SK-N-SH (cell line): ENCODE results near the gene PSMG4. TPM values are rescaled to one million over a fixed set of nuclear protein-coding genes. Genes with fewer than 3 reads are reported as not detected.

Experiments used
- CTCF ChIA-PET: fragments of 300-600, 350-600 bp; formaldehyde crosslinking; extraction: SDS; loops from one replicate; lab custom pipeline; 2021; lab: Yijun Ruan, JAX
- POLR2A ChIA-PET: fragments of 350-600 bp; sonication (Branson Sonifier 250); formaldehyde crosslinking; extraction: SDS; loops from one replicate; lab custom pipeline; 2020; ENCODE audit warnings: antibody characterized with exemption, inconsistent platforms; lab: Yijun Ruan, JAX
- DNase-seq: peaks from one replicate; pipeline ENCODE4 v3.0.0; 2012
- H2AFZ ChIP-seq: fragments of 200-600 bp; sonication (generic); 2 replicates; pipeline ENCODE4 v1.8.1; 2016; ENCODE audit warnings: antibody characterized with exemption, mild to moderate bottlenecking, low read depth
- H3F3A ChIP-seq: fragments of 200-600 bp; sonication (generic); replicated peaks from 2 replicates; pipeline ENCODE3; 2016; ENCODE audit warnings: antibody characterized with exemption, mild to moderate bottlenecking; ENCODE audit not compliant: insufficient read depth
- H3K27ac ChIP-seq, 2 experiments: fragments of 200-500 bp in 1 of 2; fragments of 200-600 bp in 1 of 2; sonication (Bioruptor generic) in 1 of 2; sonication (generic), shearing (Covaris generic) in 1 of 2; 2 replicates each; pipeline versions ENCODE4 v1.5.1 to v1.6.1; 2014 to 2016; ENCODE audit warnings: low read depth in 2 of 2, inconsistent platforms in 1 of 2, low read length in 1 of 2, mild to moderate bottlenecking in 1 of 2, mixed read lengths in 1 of 2
- H3K27me3 ChIP-seq: fragments of 200-600 bp; sonication (generic), shearing (Covaris generic); 2 replicates; pipeline ENCODE4 v1.6.1; 2016; ENCODE audit warnings: mixed run types; ENCODE audit not compliant: insufficient read depth
- H3K36me3 ChIP-seq, 2 experiments: fragments of 200-500 bp in 1 of 2; fragments of 200-600 bp in 1 of 2; sonication (Bioruptor generic) in 1 of 2; sonication (generic) in 1 of 2; replicated peaks in 1 of 2; 2 replicates each; pipeline versions ENCODE3 to v1.5.1; 2014 to 2016; ENCODE audit warnings: low read length in 1 of 2, mild to moderate bottlenecking in 1 of 2; ENCODE audit not compliant: insufficient read depth in 2 of 2, control insufficient read depth in 1 of 2
- H3K4me1 ChIP-seq, 2 experiments: fragments of 200-500 bp in 1 of 2; fragments of 200-600 bp in 1 of 2; sonication (Bioruptor generic) in 1 of 2; sonication (generic), shearing (Covaris generic) in 1 of 2; 2 replicates each; pipeline versions ENCODE4 v1.5.1 to v1.6.1; 2014 to 2016; ENCODE audit warnings: low read depth in 1 of 2, low read length in 1 of 2, mixed run types in 1 of 2; ENCODE audit not compliant: insufficient read depth in 2 of 2, control insufficient read depth in 1 of 2
- H3K4me2 ChIP-seq: fragments of 200-600 bp; sonication (generic), shearing (Covaris generic); 2 replicates; pipeline ENCODE4 v1.6.1; 2017; ENCODE audit warnings: mixed run types
- H3K4me3 ChIP-seq, 2 experiments: fragments of 200-500 bp in 1 of 2; fragments of 200-600 bp in 1 of 2; sonication (Bioruptor generic) in 1 of 2; sonication (generic), shearing (Covaris generic) in 1 of 2; 2 replicates each; pipeline versions ENCODE4 v1.5.1 to v1.8.1; 2014 to 2016; ENCODE audit warnings: low read depth in 2 of 2, inconsistent platforms in 1 of 2, low read length in 1 of 2, mild to moderate bottlenecking in 1 of 2, mixed read lengths in 1 of 2, moderate library complexity in 1 of 2
- H3K79me2 ChIP-seq: fragments of 200-600 bp; sonication (generic); 2 replicates; pipeline ENCODE4 v1.8.1; 2017; ENCODE audit warnings: mild to moderate bottlenecking; ENCODE audit not compliant: insufficient read depth
- H3K9ac ChIP-seq: fragments of 200-600 bp; sonication (generic); 2 replicates; pipeline ENCODE4 v1.6.1; 2017; ENCODE audit warnings: mixed run types
- H3K9me2 ChIP-seq: fragments of 200-600 bp; sonication (generic); 2 replicates; pipeline ENCODE4 v1.6.1; 2017; ENCODE audit warnings: mixed run types
- H3K9me3 ChIP-seq: fragments of 200-600 bp; sonication (generic); 2 replicates; pipeline ENCODE4 v1.6.1; 2017; ENCODE audit warnings: mixed run types, mild to moderate bottlenecking, moderate library complexity
- H4K20me1 ChIP-seq: fragments of 200-600 bp; sonication (generic); 2 replicates; pipeline ENCODE4 v1.6.1; 2017; ENCODE audit warnings: mild to moderate bottlenecking, mixed run types; ENCODE audit not compliant: insufficient read depth
- CHD2 ChIP-seq: fragments of 150-350 bp; IDR thresholded peaks from 2 replicates; pipeline ENCODE4 v1.6.1; 2018; ENCODE audit warnings: low read length; ENCODE audit not compliant: partially characterized antibody
- EP300 ChIP-seq, 2 experiments: IDR thresholded peaks; 2 replicates each; pipeline versions ENCODE4 v1.4.0 to v1.6.1; 2012; ENCODE audit warnings: borderline replicate concordance in 1 of 2, low read depth in 1 of 2, low read length in 1 of 2
- FOSL2 ChIP-seq: IDR thresholded peaks from 2 replicates; pipeline ENCODE4 v1.4.0; 2012; ENCODE audit warnings: low read depth, mild to moderate bottlenecking, moderate library complexity, borderline replicate concordance
- GABPA ChIP-seq: IDR thresholded peaks from 2 replicates; pipeline ENCODE4 v1.4.0; 2012; ENCODE audit warnings: low read depth, mild to moderate bottlenecking
- GATA2 ChIP-seq: sonication (generic); formaldehyde crosslinking; IDR thresholded peaks from 2 replicates; pipeline ENCODE4 v1.5.0; 2020; ENCODE audit warnings: mild to moderate bottlenecking, missing genetic modification reagents
- IRF3 ChIP-seq: fragments of 150-350 bp; IDR thresholded peaks from 2 replicates; pipeline ENCODE4 v1.6.1; 2016; ENCODE audit warnings: mild to moderate bottlenecking, low read depth, low read length
- JUND ChIP-seq: IDR thresholded peaks from 2 replicates; pipeline ENCODE4 v1.4.0; 2012
- NFIC ChIP-seq: IDR thresholded peaks from 2 replicates; pipeline ENCODE4 v1.4.0; 2012; ENCODE audit warnings: borderline replicate concordance
- PBX3 ChIP-seq: IDR thresholded peaks from 2 replicates; pipeline ENCODE4; 2012
- RAD21 ChIP-seq: IDR thresholded peaks from 2 replicates; pipeline ENCODE4 v1.6.1; 2012; ENCODE audit warnings: mild to moderate bottlenecking, low read length
- REST ChIP-seq: IDR thresholded peaks from 2 replicates; pipeline ENCODE4 v1.6.1; 2012; ENCODE audit warnings: mild to moderate bottlenecking, low read depth, low read length, moderate library complexity
- SMC3 ChIP-seq: IDR thresholded peaks from 2 replicates; pipeline ENCODE4 v1.6.1; 2012; ENCODE audit warnings: low read depth, low read length, improper control_type of control experiment
- TAF1 ChIP-seq: IDR thresholded peaks from 2 replicates; pipeline ENCODE4 v1.6.1; 2012; ENCODE audit warnings: low read depth, mild to moderate bottlenecking, low read length, moderate library complexity, borderline replicate concordance
- TCF12 ChIP-seq: IDR thresholded peaks from 2 replicates; pipeline ENCODE4 v1.4.0; 2012
- TEAD4 ChIP-seq: IDR thresholded peaks from 2 replicates; pipeline ENCODE4 v1.4.0; 2012; ENCODE audit warnings: mild to moderate bottlenecking, borderline replicate concordance; ENCODE audit not compliant: insufficient read depth
- YY1 ChIP-seq: IDR thresholded peaks from 2 replicates; pipeline ENCODE4 v1.4.0; 2012; ENCODE audit warnings: low read depth, mild to moderate bottlenecking
- WGBS: methylation state at CpG from one replicate; pipeline ENCODE4 v1.1.6; 2017; ENCODE audit warnings: low lambda C conversion rate; 5-methylcytosine and 5-hydroxymethylcytosine counted together
- polyA plus RNA-seq, 3 experiments: library from polyadenylated mRNA; depleted of rRNA; stranded (reverse); fragments of >200 nt; gene quantifications; 2 replicates each; pipeline ENCODE4 v1.2.3, GENCODE V29; 2012
- TF ChIP-seq, protein P1 (sequence below): fragments of 150-350 bp; IDR thresholded peaks from 2 replicates; pipeline ENCODE4 v1.6.1; 2017; ENCODE audit warnings: antibody characterized with exemption, low read length, low read depth, borderline replicate concordance
- TF ChIP-seq, protein P2 (sequence below): IDR thresholded peaks from 2 replicates; pipeline ENCODE4 v1.4.0; 2012; ENCODE audit warnings: low read depth, borderline replicate concordance
- TF ChIP-seq, protein P3 (sequence below): IDR thresholded peaks from 2 replicates; pipeline ENCODE4 v1.4.0; 2012; ENCODE audit warnings: low read depth

The PSMG4 gene
- polyA plus RNA-seq, 1 of the 3 experiments (the other 2 are of a cell fraction), result 61.3 TPM

- no peak overlapping the region for H3K4me3 ChIP-seq
- 94% methylated on average over 20 of the region's 20 CpGs for WGBS
- H3K9me2 ChIP-seq, result no peaks in the 10 kb centered on the region
- peaks cover 7 to 14% of the 10 kb centered on the region in 2 experiments; a peak in 2 of 4 replicates for H3K4me1 ChIP-seq
- no peak overlapping the region for H3K27ac ChIP-seq
- H3K9ac ChIP-seq, result no peak overlapping the region
- DNase-seq, result no peak
- CTCF ChIA-PET, result interaction anchor here (0.9 to 7.2 kb wide), 5 partner anchors 7 to 708 kb away, joined by 3 to 158 read pairs (median 3); no protein-coding TSS in a partner anchor
- H3K9me3 ChIP-seq, result no peaks in the 10 kb centered on the region
- TF ChIP-seq JUND (no peak), NFIC (no peak), IRF3 (no peak), EP300 (IDR thresholded peaks at IDR 0.05; ENCODE audit: borderline replicate concordance in 1 of 2, low read depth in 1 of 2, low read length in 1 of 2) (no peak), CHD2 (no peak), TEAD4 (no peak), TCF12 (no peak), RAD21 (no peak)
- TF ChIP-seq, protein P1, sequence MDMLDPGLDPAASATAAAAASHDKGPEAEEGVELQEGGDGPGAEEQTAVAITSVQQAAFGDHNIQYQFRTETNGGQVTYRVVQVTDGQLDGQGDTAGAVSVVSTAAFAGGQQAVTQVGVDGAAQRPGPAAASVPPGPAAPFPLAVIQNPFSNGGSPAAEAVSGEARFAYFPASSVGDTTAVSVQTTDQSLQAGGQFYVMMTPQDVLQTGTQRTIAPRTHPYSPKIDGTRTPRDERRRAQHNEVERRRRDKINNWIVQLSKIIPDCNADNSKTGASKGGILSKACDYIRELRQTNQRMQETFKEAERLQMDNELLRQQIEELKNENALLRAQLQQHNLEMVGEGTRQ, result no peak
- TF ChIP-seq, protein P2, sequence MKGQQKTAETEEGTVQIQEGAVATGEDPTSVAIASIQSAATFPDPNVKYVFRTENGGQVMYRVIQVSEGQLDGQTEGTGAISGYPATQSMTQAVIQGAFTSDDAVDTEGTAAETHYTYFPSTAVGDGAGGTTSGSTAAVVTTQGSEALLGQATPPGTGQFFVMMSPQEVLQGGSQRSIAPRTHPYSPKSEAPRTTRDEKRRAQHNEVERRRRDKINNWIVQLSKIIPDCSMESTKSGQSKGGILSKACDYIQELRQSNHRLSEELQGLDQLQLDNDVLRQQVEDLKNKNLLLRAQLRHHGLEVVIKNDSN, result no peak
- H3K79me2 ChIP-seq, result no peaks in the 10 kb centered on the region
- POLR2A ChIA-PET, result no interaction called here
- peak overlapping the region; percentile 31; the same call in 1 of the 2 replicates for H3K4me2 ChIP-seq
- H3F3A ChIP-seq, result peaks cover 3% of the 10 kb centered on the region
- H3K27me3 ChIP-seq, result no peaks in the 10 kb centered on the region
- peaks cover 8% of the 10 kb centered on the region; the same call in 1 of the 2 replicates for H4K20me1 ChIP-seq
- no peak overlapping the region for H2AFZ ChIP-seq
- H3K36me3 ChIP-seq, result no peaks in the 10 kb centered on the region
These were observed 23.9 kb downstream of the PSMG4 start for GRCh38 chr6:3282476-3283236.

GRCh38 chr6:3283241-3283640 lies 24.5 kb downstream of the PSMG4 start:
- CTCF ChIA-PET, result interaction anchor here (1.6 to 7.2 kb wide), 2 partner anchors 449 to 708 kb away, joined by 4 to 158 read pairs; no protein-coding TSS in a partner anchor
- TF ChIP-seq GATA2 (CRISPR knock-in tag), result no peak
- TF ChIP-seq FOSL2, result no peak
- TF ChIP-seq, protein P3, sequence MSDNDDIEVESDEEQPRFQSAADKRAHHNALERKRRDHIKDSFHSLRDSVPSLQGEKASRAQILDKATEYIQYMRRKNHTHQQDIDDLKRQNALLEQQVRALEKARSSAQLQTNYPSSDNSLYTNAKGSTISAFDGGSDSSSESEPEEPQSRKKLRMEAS, result no peak
- TF ChIP-seq JUND, result no peak
- no peak for TF ChIP-seq YY1
- no peak for TF ChIP-seq SMC3
- no peak for TF ChIP-seq GABPA
- no peak for TF ChIP-seq PBX3
- no peak for TF ChIP-seq TAF1
- TF ChIP-seq EP300 (IDR thresholded peaks at IDR 0.05; ENCODE audit: borderline replicate concordance in 1 of 2, low read depth in 1 of 2, low read length in 1 of 2), result no peak
- no peak for TF ChIP-seq REST

More at GRCh38 chr6:3283241-3283640, 24.5 kb downstream of the PSMG4 start:
- no peak for DNase-seq
- Histone ChIP-seq H3F3A (peaks cover under 1% of the 10 kb centered on the region), H3K27me3 (no peaks in the 10 kb centered on the region), H3K9me3 (no peaks in the 10 kb centered on the region), H3K4me1 (peaks cover 7 to 14% of the 10 kb centered on the region in 2 experiments; a peak in 2 of 4 replicates), H3K4me3 (no peak overlapping the region), H3K36me3 (no peaks in the 10 kb centered on the region), H3K9me2 (no peaks in the 10 kb centered on the region), H3K79me2 (no peaks in the 10 kb centered on the region), H3K4me2 (no peak overlapping the region), H4K20me1 (peaks cover 8% of the 10 kb centered on the region; the same call in 1 of the 2 replicates), H2AFZ (no peak overlapping the region), H3K27ac (no peak overlapping the region), H3K9ac (no peak overlapping the region)
- POLR2A ChIA-PET, result no interaction called here
- 96% methylated on average over 10 of the region's 10 CpGs for WGBS
